HG02852 (cell line): Measurements from ENCODE around the gene DENND4A.
"Not testable (repeated sequence)": the region's sequence is repeated elsewhere in the genome, so short reads cannot be mapped to it uniquely, and the experiment has no call there.

Experiments used
- ATAC-seq: cut with Tn5 transposase; IDR thresholded peaks from one replicate; pipeline ENCODE4 v1.9.1; 2021; ENCODE audit warnings: mild to moderate bottlenecking, moderate library complexity; ENCODE audit not compliant: unreplicated experiment

Gene DENND4A

DNA sequence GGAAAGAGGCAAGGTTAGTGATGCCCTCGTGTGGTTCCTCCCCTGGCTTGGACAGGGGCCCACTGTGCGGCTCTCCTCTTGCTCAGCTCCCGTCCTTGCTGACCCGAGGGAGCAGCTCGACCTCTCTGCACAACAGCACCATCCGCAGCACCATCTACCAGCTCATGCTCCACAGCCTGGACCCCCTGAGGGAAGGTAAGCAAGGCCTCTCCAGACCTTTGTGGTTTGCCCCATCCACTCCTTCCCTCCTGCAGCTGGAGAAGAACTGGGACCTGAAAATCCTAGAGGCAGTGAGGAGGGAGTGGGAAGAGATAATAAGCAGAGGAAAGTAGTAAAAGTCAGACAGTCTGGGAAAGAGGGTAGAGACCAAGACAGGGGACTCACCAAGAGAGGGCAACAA, 152.6 kb downstream of the DENND4A start:
- no peak for ATAC-seq

DNA sequence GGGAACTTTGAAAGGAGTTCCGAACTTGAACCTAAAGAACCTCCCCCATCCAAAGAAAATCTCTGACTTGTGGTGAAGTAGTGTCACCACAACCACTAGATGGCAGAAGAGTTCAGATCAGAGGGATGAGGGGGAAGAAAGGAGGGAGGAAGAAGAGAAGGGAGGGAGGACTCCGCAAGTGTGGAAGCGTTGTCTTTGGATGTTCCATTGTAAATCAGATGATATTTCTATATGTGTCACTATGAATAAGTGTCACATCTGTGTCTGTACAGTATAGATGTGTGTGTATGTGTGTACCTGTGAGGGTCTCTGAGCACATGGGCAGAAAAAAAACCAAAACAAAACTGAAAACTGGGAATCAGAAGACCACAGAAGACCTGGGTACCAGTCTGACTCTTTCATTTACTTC, 153.4 kb downstream of the DENND4A start:
- no peak for ATAC-seq

DNA sequence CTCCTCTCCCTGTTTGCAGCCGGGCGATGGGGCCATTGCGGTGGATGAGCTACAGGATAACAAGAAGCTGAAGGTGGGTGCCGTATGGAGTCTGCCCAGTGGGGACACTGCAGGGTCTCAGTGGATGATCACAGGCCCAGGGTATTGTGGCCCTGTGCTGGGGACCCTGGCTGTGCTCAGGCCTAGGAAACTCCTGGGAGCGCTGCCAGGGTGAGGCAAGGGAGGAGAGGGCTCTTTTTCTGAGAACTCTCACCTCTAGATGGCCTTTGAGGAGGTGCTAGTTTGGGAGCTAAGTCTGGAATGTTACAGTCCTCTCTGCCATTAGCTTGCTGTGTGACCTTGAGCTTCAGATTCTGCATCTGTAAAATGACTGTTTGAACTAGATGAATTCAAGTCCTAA, 154.0 kb downstream of the DENND4A start:
- ATAC-seq: no peak

DNA sequence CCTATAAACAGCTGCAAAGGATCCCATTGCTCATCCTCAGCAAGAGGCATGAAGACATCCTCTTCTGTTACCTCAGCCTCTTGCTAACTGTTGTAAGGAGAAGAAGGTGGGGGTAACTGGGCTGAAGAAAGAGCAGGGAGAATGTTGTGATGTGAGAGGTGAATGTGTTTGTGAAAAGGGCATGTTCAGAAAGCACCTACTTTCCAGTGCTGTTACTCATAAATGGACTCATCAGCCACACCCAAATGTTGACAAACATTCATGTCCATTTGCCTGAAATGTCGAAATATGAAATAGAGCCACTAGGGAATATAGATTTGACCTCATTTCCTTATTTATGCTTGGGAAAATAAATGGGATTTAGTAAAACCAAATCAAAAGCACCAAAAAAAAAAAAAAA, 157.7 kb downstream of the DENND4A start:
- no peak for ATAC-seq

DNA sequence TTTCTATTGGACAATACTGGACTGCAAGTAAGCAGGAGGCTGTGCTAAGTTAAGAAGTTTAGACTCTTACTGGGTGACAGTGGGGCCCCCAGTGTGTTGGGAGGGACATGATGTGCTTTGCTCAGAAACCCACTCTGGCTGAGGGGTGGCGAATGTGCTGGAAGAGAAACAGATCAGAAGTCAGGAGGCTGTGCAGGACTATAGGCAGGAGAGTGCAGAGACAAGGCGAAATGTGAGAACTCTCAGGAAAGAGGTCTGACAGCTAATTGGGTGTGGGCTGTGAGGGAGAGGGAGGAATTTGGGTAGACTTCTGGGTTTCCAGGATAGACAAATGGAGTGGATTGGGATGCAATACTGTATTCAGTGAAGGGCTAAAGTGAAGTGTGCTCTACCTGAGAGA, 158.3 kb downstream of the DENND4A start:
- no peak for ATAC-seq

DNA sequence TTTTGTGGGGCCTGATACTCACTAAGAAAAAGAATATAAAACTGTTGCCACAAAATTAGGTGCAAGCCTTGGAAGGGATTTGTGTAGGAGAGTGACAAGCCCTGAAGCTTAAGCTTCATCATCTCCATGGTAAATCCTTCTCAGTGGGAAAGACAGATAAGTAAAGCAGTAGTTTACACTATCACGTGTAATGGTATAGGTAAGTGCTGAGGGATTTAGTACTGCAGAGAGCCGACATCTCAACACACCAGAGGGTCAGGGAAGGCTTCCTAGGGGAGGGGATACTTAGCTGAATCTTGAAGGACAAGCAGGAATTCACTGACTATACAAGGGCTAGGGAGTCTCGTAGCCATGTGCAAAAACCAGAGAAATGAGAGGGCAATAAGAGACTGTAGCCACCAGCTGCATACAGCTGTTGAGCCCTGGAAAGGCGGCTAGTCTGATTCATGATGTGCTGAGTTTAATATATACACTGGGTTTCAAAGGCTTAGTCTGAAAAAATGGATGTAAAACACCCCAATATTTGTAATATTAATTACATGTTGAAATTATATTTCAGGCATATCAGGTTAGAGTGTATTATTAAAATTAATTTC, 159.2 kb downstream of the DENND4A start:
- ATAC-seq: no peak

DNA sequence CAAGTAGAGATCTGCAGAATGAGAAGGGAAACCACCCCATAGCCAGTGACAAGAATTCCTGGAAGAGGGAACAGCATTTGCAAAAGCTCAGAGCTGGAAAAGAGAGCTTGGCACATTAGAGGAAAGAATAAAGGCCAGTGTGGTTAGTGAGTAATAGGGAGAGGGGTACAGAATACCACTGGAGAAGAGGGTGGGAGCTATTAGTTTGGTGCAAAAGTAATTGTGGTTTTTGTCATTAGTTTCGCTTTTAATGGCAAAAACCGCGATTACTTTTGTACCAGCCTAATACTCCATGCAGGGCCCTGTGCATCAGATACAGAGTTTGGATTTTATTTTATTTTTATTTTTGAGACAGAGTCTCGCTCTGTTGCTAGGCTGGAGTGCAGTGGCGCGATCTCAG, 160.6 kb downstream of the DENND4A start:
- no peak for ATAC-seq

DNA sequence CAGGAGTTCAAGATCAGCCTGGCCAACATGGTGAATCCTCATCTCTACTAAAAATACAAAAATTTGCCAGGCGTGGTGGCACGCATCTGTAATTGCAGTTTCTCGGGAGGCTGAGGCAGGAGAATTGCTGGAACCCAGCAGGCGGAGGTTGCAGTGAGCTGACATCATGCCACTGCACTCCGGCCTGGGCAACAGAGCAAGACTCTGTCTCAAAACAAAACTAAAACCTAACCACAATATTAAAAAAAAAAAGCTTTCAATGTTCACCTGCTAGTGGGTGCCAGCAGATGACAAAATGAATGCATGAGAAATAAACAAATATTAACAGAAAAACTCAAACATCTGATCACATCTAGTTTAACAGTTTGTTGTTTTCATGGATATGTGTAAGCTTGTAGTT, 161.3 kb downstream of the DENND4A start:
- peak; percentile 73 for ATAC-seq

DNA sequence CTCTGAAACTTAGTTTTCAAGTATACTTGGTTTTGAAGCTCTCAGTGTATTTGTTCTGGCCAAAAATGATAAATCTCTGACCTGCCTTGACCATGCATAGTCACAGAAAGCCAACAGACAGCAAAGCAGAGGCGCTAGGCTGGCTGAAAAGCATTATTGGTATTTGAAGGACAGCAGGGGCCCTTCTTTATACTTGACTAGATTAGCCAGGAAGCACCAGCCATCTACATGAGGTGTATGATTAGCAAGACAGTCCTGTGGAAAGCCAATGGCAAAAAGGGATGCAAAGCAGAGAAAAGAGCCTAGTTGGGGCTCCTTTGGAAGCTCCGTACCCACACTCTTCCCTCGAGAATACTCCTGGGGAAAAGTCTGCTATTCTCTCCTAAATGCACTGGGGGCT, 162.5 kb downstream of the DENND4A start:
- ATAC-seq: no peak

DNA sequence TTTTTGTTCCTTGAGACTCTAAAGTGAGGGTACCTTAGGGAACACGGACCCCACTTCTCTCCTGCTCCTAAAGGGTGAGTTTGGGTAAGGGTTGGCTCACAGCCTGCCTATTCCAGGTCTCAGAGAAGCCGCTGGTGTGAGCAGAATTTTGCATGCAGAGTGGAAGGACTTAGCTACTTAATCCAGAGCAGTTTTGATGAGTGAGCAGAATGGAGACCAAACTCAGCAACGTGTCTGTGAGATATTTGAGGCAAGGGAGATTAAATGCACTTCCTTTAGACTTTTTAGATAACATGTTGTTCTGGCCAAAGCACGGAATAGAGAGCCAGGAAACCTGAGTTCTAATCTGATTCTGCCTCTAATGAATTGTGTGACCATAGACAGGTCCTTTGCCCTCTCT, 165.2 kb downstream of the DENND4A start:
- ATAC-seq: no peak

DNA sequence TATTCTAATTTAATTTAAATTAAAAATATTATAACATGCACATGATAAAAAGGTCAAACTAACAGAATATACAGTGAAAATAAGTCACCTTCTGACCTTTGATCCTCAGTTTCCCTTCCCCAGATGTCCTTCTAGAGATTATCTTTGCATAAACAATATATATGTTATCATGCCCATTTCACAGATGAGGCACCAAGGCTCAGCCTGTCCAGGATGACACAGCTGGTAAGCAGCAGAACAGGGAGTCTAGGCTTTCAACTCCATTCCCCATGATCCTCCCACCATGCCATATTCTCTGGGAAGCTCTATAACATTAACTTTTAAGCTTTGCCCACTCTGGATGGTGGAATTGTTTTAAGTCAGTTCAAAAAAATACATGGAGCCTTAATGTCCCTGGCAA, 169.0 kb downstream of the DENND4A start:
- ATAC-seq: no peak

DNA sequence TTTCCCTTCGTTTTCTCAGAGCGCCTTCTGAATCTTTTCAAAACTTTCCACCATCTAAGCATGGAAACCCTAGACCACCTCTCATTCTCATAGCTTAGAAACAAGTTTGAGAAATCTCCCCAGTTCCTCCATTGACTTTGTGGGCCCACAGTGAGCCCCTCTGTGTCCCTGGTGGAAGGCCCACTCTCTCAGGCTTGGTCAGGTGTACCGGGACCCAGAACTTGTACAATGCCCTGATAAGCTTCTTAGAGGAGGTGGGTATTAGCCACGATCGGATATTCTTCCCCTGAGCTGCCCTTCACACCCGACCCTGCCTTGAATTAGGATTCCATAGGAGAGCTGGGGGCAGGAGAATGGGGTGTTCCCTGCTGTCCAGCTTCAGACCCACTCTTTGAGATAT, 170.5 kb downstream of the DENND4A start, which contains the start of gene SLC24A1:
TSS of gene SLC24A1 (plus strand) at position 301 of the 400 bp plus-strand sequence. CDS start 2,143 bp downstream, outside the sequence.
- ATAC-seq: no peak

DNA sequence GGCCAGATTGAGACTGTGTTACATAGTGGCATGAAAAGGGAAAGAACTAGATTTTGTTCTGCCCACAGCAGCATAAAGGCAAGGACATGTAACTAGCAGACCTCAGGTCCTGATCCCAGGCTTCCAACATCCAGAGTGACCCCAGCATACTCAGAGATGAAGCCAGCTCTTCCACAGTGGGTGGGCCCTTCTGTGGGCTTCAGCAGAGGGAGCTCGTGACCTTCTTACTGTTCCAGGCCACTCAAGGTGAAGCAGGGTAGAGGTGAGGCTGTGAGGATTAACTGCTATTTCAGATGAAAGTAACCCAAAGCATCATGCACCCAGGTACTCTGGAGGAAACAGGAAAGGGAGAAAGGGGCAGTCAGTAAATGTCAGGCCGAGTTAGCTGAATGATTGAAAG, 171.3 kb downstream of the DENND4A start:
- ATAC-seq: no peak

DNA sequence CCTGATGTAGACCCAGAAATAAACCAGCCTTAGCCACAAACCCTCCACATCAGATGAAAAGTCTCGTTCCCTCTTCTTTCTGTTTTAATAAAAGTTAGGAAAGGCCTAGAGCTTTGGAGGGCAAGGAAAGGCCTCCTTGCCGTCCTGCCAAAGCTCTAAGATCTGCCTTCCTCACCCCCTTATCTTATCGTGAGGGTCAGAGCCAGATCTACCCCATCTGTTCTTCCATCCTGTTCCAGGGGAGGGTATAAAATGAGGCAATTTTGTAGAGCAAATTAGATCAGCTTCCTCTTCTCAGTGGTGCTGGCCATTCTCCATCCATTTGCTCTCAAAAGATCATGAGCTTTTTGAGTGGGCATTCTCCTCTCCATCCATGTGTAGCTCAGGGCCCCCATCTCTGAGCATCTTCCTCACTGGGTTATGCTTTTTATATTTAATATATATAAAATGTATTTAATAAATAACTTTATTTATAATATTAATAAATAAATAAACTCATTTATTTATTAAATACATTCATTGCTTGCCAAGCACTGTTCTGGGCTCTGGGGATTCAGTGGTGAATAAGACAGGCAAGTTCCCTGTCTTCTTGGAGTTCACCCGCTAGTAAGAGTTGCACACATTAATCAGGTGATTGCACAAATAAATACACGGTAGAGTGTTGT, 172.3 kb downstream of the DENND4A start:
- no peak for ATAC-seq

DNA sequence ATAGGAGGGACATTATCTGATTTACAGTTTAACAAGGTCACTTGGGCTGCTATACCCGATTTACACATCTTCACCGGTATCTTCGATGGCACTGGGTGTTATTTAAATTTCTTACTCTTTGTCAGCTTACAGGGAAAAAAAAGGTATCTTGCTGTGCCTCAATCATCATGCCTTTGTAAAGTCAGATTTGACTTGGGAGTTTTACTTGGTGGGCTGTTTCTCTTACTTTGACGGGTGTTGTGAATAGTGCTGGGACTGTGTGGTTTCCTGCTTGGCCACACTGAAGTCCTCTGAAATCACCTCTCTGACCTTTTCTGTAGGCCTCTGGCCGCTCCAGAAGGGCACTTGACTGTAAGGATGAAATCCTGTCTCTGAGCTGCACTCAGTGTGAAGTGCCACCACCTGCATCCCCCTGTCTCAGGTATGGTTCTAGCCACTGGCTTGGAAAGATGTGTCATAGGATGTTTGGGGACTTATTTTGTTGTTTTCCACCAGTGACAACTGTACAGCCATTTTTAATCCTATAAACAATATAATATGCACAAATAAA, 173.5 kb downstream of the DENND4A start:
- no peak for ATAC-seq

DNA sequence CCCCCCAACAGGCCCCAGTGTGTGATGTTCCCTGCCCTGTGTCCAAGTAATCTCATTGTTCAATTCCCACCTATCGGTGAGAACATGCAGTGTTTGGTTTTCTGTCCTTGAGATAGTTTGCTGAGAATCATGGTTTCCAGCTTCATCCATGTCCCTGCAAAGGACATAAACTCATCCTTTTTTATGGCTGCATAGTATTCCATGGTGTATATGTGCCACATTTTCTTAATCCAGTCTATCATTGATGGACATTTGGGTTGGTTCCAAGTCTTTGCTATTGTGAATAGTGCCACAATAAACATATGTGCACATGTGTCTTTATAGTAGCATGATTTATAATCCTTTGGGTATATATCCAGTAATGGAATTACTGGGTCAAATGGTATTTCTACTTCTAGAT, 176.2 kb downstream of the DENND4A start:
- not testable (repeated sequence) for ATAC-seq

DNA sequence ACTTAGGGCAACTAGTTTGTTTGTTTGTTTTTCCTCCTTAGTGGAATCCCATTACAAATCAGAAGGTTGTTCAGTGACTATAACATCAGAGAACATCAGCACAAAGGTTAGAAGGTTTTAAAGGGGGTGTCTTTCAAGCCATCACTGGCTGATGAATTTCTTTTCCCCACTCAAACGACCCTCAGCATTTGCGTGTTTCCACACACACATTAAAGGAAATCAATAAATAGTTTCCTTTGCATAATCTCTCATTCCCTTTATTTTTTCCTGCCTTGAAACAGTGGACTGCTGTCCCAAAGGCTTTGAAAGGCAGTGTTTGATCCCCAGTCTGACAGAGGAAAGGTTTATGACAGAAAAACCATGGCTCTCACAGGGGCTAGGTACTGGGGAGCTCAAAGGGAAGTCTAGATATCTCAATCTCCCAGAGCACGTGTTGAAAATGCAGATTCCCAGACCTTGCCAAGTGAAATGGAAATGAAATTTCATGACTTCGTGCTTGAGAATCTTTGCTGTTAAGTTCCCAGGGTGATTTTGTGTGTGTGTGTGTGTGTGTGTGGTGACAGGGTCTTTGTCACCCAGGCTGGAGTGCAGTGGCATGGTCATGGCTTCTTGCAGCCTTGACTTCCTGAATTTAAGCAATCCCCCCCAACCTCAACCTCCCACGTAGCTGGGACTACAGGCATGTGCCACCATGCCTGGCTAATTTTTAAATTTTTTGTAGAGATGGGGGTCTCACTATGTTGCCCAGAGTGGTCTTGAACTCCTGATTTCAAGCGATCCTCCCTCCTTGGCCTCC, 178.9 kb downstream of the DENND4A start:
- ATAC-seq: no peak

DNA sequence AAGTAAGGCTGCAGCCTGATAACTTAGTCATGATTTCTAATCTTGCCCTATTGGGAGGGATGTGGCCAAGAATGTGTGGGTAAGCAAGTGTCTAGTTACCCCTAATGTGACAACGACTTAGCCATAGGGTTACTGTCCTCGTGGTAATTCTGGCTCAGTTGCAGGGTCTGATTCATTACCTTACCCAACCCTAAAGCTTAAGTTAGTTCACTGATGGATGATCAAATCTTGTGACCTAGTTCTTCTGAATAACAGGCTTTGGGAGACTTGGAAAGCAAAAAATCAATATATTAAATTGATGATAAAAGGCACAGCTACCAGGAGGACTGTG, 179.5 kb downstream of the DENND4A start:
- no peak for ATAC-seq

DNA sequence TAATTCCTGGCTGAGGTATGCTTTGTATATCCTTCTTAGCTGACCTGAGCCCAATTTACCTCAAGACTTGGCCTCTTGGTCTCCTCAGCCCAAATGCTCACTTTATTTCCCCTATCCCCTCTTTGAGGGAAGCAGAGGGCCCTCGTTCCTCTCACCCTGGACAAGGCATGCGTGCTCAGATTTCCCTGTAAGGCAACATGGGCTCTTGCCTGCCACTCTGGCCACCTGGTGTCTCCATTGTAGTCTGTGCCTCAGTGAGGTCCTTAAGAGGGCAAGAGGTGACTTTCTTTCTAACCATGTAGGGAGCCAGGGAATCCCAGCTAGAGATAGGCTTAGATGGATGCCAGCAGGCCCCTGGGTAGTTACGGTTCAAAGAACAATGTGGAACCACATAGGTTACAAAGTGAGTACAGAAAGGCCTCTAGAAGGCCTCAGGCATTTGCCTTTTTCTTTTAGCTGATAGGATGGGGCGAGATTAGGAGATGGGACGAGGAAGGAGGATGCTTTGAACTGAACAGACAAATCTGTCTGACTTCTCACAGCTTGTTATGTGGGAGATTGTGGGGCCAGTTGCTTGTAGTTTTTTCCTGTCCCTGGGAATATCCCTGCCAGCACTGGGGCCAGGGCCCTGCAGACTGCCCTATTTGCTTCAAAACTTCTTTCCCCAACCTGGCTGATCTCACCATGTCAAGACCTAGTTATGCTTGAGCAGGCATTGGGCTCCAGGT, 180.0 kb downstream of the DENND4A start:
- no peak for ATAC-seq

DNA sequence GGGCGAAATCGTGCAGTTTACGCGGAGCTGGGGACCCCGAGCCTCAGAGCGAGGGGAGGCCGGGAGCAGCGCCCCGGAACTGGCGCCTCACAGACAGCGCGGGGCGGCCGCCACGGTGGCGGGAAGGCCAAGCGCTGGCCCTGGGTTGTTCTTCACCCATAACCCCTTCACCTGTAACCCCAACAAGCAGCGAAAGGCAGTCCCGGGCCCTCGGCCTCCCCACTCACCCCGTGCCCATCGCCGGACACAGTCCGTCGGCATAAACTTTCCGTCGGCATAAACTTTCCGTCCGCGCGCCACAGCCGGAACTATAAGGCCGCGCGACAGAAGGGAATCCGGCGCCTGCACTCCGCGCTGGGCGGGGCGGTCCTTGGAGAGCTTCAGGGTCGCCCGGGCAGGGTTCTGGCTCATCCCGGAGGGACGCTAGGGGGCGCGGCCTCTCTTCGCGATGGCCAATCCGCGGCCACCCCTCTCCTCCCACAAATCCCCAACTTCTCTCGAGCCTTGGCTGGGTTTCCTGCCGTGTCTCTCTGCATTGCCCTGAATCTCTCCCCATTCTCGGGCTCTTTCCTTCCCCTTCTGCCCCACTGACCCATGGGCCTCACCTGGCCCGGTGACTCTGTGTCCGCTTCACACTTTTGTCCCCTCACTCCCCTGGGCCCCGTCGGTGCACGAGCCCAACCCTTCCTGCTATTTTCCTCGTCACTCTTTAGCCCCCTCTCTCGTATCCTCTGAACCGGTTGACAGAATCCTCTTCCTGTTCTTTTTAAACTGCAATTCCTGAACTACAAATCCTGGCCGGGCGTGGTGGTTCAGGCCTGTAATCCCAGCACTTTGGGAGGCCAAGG, 181.0 kb downstream of the DENND4A start, which contains the start of gene INTS14:
TSS of gene INTS14 (minus strand) at position 261 of the 848 bp plus-strand sequence. CDS start 3,751 bp downstream, outside the sequence.
- peak; percentile 97 for ATAC-seq
